Neural cell (in vitro differentiated cells): ENCODE measurements around the gene GRAMD4. TPM values are rescaled to one million over a fixed set of nuclear protein-coding genes. Genes with fewer than 3 reads are reported as not detected.

ENCODE experiments used
- H2AFZ ChIP-seq: fragments of 200-600, 300-800 bp; sonication (generic), shearing (Covaris generic); 2 replicates; pipeline ENCODE4 v1.6.0; 2014; ENCODE audit warnings: low read depth, mild to moderate bottlenecking, antibody characterized with exemption, low read length, moderate library complexity
- H3F3A ChIP-seq: fragments of 200-600 bp; shearing (Covaris generic); 2 replicates; pipeline ENCODE4 v1.6.1; 2016; ENCODE audit warnings: mild to moderate bottlenecking, moderate library complexity, mixed read lengths, antibody characterized with exemption, low read length; ENCODE audit not compliant: insufficient read depth, poor library complexity, severe bottlenecking
- H3K27ac ChIP-seq: fragments of 200-600, 300-800 bp; sonication (generic), shearing (Covaris generic); 2 replicates; pipeline ENCODE4 v1.5.1; 2014; ENCODE audit warnings: mild to moderate bottlenecking, low read length, moderate library complexity
- H3K27me3 ChIP-seq: fragments of 300-800, 200-600 bp; sonication (generic), shearing (Covaris generic); 2 replicates; pipeline ENCODE4 v1.6.0; 2014; ENCODE audit warnings: mild to moderate bottlenecking, low read depth, low read length, moderate library complexity; ENCODE audit not compliant: insufficient read depth
- H3K36me3 ChIP-seq: fragments of 300-800, 200-600 bp; sonication (generic), shearing (Covaris generic); 2 replicates; pipeline ENCODE4 v1.5.1; 2014; ENCODE audit warnings: mild to moderate bottlenecking, antibody characterized with exemption, low read length, moderate library complexity; ENCODE audit not compliant: insufficient read depth
- H3K4me2 ChIP-seq: fragments of 300-800, 200-600 bp; sonication (generic), shearing (Covaris generic); 2 replicates; pipeline ENCODE4 v1.6.0; 2014; ENCODE audit warnings: mild to moderate bottlenecking, low read length
- H3K4me3 ChIP-seq: fragments of 300-800, 200-600 bp; sonication (generic), shearing (Covaris generic); 2 replicates; pipeline ENCODE4 v1.5.1; 2014; ENCODE audit warnings: mild to moderate bottlenecking, low read length, moderate library complexity
- H3K79me2 ChIP-seq: fragments of 200-600 bp; shearing (Covaris generic); replicated peaks from 2 replicates; pipeline ENCODE4 v1.6.0; 2014; ENCODE audit warnings: mild to moderate bottlenecking, low read length, moderate library complexity; ENCODE audit not compliant: insufficient read depth
- H3K9ac ChIP-seq: fragments of 300-800, 200-600 bp; sonication (generic), shearing (Covaris generic); 2 replicates; pipeline ENCODE4 v1.6.1; 2016; ENCODE audit warnings: mild to moderate bottlenecking, low read length, mixed read lengths
- H3K9me2 ChIP-seq: fragments of 200-600 bp; shearing (Covaris generic); 2 replicates; pipeline ENCODE4 v1.6.1; 2016; ENCODE audit warnings: mild to moderate bottlenecking, low read length, mixed read lengths; ENCODE audit not compliant: insufficient read depth
- H3K9me3 ChIP-seq: fragments of 200-600, 300-800 bp; sonication (generic), shearing (Covaris generic); 2 replicates; pipeline ENCODE4 v1.6.1; 2016; ENCODE audit warnings: mild to moderate bottlenecking, mixed run types, low read length, moderate library complexity, mixed read lengths
- H4K20me1 ChIP-seq: fragments of 200-600 bp; shearing (Covaris generic); 2 replicates; pipeline ENCODE4 v1.6.1; 2016; ENCODE audit warnings: mild to moderate bottlenecking, mixed run types; ENCODE audit not compliant: insufficient read depth
- EP300 ChIP-seq: fragments of 450-650 bp; conservative IDR thresholded peaks from 2 replicates; pipeline ENCODE4 v1.6.1; 2014; ENCODE audit warnings: antibody characterized with exemption, mild to moderate bottlenecking, moderate library complexity; ENCODE audit not compliant: poor library complexity, severe bottlenecking
- EZH2 ChIP-seq: fragments of 200-600, 300-800 bp; shearing (Covaris generic), sonication (generic); IDR thresholded peaks from 2 replicates; pipeline ENCODE4 v1.6.1; 2014; ENCODE audit warnings: antibody characterized with exemption, low read length, borderline replicate concordance, mild to moderate bottlenecking; ENCODE audit not compliant: insufficient read depth, poor library complexity, severe bottlenecking
- MXI1 ChIP-seq: fragments of 450-650 bp; conservative IDR thresholded peaks from 2 replicates; pipeline ENCODE4 v1.6.1; 2014; ENCODE audit warnings: antibody characterized with exemption, mild to moderate bottlenecking; ENCODE audit not compliant: poor library complexity, severe bottlenecking
- POLR2AphosphoS5 ChIP-seq: IDR thresholded peaks from 2 replicates; pipeline ENCODE4 v1.6.1; 2012
- RAD21 ChIP-seq: fragments of 450-650 bp; conservative IDR thresholded peaks from 2 replicates; pipeline ENCODE4 v1.6.1; 2014; ENCODE audit warnings: antibody characterized with exemption, mild to moderate bottlenecking, moderate library complexity
- REST ChIP-seq: IDR thresholded peaks from 2 replicates; pipeline ENCODE4 v1.6.1; 2012; ENCODE audit warnings: borderline replicate concordance
- SMC3 ChIP-seq: fragments of 450-650 bp; conservative IDR thresholded peaks from 2 replicates; pipeline ENCODE4 v1.6.1; 2014; ENCODE audit warnings: antibody characterized with exemption, mild to moderate bottlenecking, moderate library complexity; ENCODE audit not compliant: poor library complexity
- TAF1 ChIP-seq: IDR thresholded peaks from 2 replicates; pipeline ENCODE4 v1.6.1; 2012; ENCODE audit warnings: low read depth
- polyA plus RNA-seq: library from polyadenylated mRNA; depleted of rRNA; stranded (reverse); fragments of >200 nt; gene quantifications from 2 replicates; pipeline ENCODE4 v1.2.3, GENCODE V29; 2014
- TF ChIP-seq, protein P1 (sequence below): fragments of 450-650 bp; IDR thresholded peaks from 2 replicates; pipeline ENCODE4 v1.5.1; 2014; ENCODE audit warnings: antibody characterized with exemption, mild to moderate bottlenecking, moderate library complexity; ENCODE audit not compliant: poor library complexity, severe bottlenecking

Gene GRAMD4
- polyA plus RNA-seq, 1 donor from 2014 or later = 35.6 TPM

- Histone ChIP-seq H3K79me2 (no peaks in the 10 kb centered on the region), H3F3A (no peaks in the 10 kb centered on the region), H3K36me3 (no peaks in the 10 kb centered on the region), H3K9me3 (peaks cover 3% of the 10 kb centered on the region), H3K27me3 (no peaks in the 10 kb centered on the region), H3K9ac (no peak overlapping the region), H3K4me3 (no peak overlapping the region), H3K27ac (no peak overlapping the region), H2AFZ (no peak overlapping the region), H3K9me2 (no peaks in the 10 kb centered on the region), H3K4me2 (no peak overlapping the region), H4K20me1 (no peaks in the 10 kb centered on the region)
- TF ChIP-seq MXI1 = no peak
Measured at GRCh38 chr22:46626356-46626755, 6.2 kb downstream of the GRAMD4 start.

DNA sequence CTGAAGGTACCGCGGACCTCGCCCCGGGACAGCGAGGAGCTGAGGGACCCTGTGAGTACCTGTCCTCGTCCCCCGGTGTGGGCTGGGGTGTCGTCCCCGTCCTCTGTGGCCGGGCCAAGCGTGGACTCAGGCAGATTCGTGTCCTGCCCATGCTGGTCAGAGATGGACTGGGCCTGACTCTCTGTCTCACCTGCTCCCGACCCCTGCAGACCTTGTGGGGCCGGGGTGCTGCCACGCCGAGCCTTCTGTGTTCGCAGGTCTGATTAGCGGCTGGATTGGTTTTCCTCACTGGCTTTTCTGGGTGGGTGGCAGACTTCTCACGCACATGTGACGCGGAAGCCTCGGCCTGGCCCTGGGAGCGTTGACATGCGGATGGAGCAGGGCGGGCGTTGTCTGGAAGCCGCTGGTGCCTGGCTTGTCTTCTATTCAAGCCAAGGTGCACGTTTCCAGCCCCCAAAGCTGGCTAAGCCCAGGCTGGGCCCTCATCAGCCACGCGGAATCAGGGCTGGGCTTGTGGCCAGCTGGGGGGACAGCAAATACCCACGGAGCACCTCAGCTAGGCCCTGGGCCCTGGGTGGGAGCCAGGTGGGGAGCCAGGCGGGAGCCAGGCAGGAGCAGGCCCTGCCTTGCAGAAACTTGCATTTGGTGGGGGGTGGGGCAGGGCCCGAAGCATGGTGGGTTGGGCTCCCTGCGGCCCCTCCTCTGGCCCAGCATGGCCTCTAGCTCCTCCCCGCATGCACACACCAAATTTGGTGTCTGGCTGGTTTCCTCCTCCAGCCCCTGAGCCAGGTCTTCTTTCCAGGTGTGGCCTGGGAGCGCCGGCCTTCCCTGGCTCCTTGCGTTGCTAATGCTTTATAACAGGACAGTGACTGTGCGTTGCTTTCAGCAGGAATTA is 7.0 kb downstream of the GRAMD4 start:
- Histone ChIP-seq H3K9ac (no peak overlapping the region), H3K9me3 (peaks cover 3% of the 10 kb centered on the region), H3F3A (no peaks in the 10 kb centered on the region), H3K36me3 (no peaks in the 10 kb centered on the region), H3K9me2 (no peaks in the 10 kb centered on the region), H4K20me1 (no peaks in the 10 kb centered on the region), H3K4me3 (no peak overlapping the region), H2AFZ (no peak overlapping the region), H3K27ac (no peak overlapping the region), H3K27me3 (no peaks in the 10 kb centered on the region), H3K4me2 (no peak overlapping the region), H3K79me2 (no peaks in the 10 kb centered on the region)
- TF ChIP-seq TAF1 (no peak), EZH2 (no peak), SMC3 (no peak), REST (no peak)
- TF ChIP-seq, protein P1, sequence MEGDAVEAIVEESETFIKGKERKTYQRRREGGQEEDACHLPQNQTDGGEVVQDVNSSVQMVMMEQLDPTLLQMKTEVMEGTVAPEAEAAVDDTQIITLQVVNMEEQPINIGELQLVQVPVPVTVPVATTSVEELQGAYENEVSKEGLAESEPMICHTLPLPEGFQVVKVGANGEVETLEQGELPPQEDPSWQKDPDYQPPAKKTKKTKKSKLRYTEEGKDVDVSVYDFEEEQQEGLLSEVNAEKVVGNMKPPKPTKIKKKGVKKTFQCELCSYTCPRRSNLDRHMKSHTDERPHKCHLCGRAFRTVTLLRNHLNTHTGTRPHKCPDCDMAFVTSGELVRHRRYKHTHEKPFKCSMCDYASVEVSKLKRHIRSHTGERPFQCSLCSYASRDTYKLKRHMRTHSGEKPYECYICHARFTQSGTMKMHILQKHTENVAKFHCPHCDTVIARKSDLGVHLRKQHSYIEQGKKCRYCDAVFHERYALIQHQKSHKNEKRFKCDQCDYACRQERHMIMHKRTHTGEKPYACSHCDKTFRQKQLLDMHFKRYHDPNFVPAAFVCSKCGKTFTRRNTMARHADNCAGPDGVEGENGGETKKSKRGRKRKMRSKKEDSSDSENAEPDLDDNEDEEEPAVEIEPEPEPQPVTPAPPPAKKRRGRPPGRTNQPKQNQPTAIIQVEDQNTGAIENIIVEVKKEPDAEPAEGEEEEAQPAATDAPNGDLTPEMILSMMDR = no peak

DNA sequence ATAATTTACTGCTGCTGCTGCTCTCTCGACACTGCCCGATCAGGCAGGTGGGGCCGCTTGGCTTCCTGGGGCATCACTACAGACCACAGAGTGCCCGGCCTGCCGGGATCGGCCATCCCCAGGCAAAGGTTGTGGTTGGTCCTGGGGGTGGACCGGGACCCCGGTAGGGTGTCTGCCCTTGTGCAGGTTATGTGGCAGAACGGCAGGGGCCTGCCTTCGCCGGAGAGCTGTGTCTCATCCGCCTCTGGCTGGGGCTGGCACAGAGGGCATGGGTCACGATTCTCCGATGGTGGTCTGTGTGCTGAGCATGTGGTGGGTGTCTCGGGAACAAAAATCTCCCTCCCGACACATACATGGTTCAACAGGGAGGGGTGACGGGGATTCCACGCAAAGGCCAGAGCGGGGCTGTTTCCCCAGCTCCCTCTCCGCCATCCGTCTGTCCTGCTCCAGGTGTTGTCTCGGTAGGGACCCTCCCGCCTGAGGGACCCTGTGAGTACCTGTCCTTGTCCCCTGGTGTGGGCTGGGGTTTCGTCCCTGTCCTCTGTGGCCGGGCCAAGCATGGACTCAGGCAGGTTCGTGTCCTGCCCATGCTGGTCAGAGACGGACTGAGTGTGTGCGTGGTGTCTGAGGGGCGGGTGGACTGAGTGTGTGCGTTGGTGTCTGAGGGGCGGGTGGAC is 7.8 kb downstream of the GRAMD4 start:
- no peak overlapping the region for H3K4me2 ChIP-seq
- peaks cover 3% of the 10 kb centered on the region for H3K9me3 ChIP-seq
- no peak overlapping the region for H3K4me3 ChIP-seq
- H4K20me1 ChIP-seq = no peaks in the 10 kb centered on the region
- no peaks in the 10 kb centered on the region for H3F3A ChIP-seq
- no peak overlapping the region for H2AFZ ChIP-seq
- H3K36me3 ChIP-seq = no peaks in the 10 kb centered on the region
- no peak overlapping the region for H3K27ac ChIP-seq
- H3K9ac ChIP-seq = no peak overlapping the region
- no peak for TF ChIP-seq REST
- TF ChIP-seq EP300 = no peak
- TF ChIP-seq RAD21 = no peak
- no peak for TF ChIP-seq POLR2AphosphoS5
- no peaks in the 10 kb centered on the region for H3K9me2 ChIP-seq
- H3K79me2 ChIP-seq = no peaks in the 10 kb centered on the region
- no peaks in the 10 kb centered on the region for H3K27me3 ChIP-seq
